AG10803 (cell line): Measurements from ENCODE around the gene PTH2.
A peak's percentile ranks its signal among the peaks of the same experiment; 100 is the strongest.

Experiments used
- DNase-seq: peaks from one replicate; pipeline ENCODE4 v3.0.0; 2010; ENCODE audit warnings: low read depth
- H3K4me3 ChIP-seq: 2 replicates; pipeline ENCODE4 v1.5.1; 2011; ENCODE audit warnings: mild to moderate bottlenecking, low read length, control low read depth
- TF ChIP-seq, protein P1 (sequence below): conservative IDR thresholded peaks from 2 replicates; pipeline ENCODE4 v1.5.1; 2011; ENCODE audit warnings: mild to moderate bottlenecking, low read length, control low read depth, inconsistent platforms

PTH2 gene, protein sequence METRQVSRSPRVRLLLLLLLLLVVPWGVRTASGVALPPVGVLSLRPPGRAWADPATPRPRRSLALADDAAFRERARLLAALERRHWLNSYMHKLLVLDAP

DNA sequence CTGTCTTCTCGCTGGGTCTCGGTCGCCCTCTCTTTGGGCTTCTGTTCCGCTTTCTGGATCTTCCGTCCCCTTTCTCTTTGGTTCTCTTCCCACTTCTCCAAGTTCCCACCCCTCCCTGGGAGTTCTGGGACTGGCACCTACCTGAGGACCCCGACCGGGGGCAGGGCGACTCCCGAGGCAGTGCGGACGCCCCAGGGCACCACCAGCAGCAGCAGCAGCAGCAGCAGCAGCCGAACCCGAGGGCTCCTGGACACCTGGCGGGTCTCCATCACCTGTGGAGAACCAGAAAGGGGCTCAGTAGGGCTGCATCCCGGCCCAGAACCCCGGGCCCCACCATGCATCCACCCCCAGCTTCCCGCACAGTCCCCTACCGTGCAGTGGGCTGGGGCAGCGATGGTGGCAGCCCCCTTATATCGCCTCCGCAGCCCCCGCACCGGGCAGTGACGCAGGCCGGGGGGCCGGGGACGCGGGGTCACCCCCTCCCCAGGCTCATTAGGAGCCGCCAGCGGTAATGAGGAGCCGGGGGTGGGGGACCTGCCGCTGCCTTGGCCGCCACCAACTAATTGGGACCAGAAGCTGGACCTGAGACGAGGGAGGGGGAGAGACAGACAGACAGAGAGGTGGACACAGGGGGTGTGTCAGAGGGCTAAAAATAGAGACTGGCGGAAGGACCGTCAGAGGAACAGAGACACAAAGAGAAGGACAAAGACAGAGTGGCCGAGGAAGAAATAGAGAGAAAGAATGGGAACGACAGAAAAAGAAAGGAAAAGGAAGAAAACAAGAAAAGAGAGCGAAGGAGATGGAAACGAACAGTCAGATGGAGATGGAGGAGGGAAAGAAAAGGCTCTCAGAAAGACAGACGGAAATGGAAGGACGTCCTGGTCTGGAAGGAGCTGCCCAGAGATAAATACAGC, at the start of gene PTH2:
Gene PTH2 (minus strand): TSS at position 371 of the 914 bp plus-strand sequence. CDS start 102 bp downstream, at position 269.
- H3K4me3 ChIP-seq, result no peak within 1 kb of the TSS

DNA sequence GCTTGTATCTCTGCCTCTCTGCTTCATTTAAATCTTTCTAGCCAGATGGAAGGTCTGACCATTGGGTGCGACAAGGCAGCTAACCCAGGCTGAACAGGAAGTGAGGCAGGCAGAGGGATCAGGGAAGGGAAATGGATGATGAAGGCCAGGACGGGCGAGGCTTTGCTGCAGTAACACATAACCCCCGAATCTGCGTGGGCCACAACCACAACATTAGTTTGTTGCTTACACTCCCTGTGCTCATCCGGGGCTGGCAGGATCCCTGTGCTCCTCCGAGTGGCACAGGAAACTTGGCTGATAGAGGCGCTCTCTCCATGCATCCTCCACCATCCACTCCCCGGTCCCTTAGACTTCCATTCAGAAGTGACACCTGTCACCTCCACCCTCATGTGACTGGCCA, 49.7 kb upstream of the PTH2 start:
- no peak overlapping the region for H3K4me3 ChIP-seq
- no peak for DNase-seq
- TF ChIP-seq, protein P1, sequence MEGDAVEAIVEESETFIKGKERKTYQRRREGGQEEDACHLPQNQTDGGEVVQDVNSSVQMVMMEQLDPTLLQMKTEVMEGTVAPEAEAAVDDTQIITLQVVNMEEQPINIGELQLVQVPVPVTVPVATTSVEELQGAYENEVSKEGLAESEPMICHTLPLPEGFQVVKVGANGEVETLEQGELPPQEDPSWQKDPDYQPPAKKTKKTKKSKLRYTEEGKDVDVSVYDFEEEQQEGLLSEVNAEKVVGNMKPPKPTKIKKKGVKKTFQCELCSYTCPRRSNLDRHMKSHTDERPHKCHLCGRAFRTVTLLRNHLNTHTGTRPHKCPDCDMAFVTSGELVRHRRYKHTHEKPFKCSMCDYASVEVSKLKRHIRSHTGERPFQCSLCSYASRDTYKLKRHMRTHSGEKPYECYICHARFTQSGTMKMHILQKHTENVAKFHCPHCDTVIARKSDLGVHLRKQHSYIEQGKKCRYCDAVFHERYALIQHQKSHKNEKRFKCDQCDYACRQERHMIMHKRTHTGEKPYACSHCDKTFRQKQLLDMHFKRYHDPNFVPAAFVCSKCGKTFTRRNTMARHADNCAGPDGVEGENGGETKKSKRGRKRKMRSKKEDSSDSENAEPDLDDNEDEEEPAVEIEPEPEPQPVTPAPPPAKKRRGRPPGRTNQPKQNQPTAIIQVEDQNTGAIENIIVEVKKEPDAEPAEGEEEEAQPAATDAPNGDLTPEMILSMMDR, result no peak

More for the DNA sequence above, at the start of gene PTH2:
- DNase-seq, result no peak
- TF ChIP-seq, protein P1, result no peak

DNA sequence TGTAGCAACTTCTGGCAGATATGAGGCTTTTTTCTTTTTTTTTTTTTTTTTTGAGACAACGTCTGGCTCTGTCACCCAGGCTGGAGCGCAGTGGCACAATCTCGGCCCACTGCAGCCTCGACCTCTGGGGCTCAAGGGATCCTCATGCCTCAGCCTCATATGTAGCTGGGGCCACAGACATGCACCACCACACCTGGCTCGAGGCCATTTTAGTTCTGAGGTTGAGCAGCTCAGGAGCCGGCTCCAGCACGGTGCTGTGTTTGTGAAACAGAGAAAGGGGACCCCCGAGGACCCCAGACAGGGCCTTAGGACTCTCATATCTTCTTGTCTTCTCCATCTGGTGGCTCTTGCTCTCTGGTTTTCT, 47.4 kb upstream of the PTH2 start:
- DNase-seq, result no peak
- TF ChIP-seq, protein P1, result no peak
- H3K4me3 ChIP-seq, result no peak overlapping the region

DNA sequence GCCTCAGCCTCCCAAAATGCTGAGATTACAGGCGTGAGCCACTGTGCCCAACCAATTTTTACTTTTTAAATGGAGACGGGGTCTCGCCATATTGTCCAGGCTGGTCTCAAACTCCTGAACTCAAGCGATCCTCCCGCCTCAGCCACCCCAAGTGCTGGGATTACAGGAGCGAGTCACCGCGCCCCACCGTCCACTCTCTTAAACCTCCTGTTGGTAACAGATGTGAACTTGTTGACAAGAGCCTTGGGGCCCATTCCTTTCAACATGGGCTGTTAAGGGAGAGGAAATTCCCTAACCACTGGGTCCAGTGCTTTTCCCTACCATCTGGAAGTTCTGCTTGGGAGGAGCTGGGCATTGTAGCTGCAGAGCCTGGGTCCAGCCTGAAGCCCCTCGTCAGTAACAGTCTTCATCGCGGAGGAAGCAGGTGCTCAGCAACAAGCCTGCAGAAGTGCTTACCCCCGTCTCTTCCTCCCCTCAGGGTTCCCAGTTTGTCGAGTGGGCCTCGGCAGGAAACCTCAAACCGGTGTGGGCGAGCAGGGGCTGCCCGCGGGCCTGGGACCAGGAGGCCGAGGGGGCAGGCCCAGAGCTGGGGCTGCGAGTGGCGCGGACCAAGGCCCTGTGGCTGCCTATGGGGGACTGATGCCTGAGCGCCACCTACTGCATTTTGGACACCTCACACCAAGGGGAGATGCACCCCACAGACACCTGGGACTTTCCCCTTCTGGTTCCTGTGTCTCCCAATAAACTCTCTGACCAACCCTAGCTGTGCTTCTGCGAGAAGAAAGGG, 46.8 kb upstream of the PTH2 start:
- H3K4me3 ChIP-seq, result no peak overlapping the region
- TF ChIP-seq, protein P1, result peak; percentile 21
- no peak for DNase-seq

DNA sequence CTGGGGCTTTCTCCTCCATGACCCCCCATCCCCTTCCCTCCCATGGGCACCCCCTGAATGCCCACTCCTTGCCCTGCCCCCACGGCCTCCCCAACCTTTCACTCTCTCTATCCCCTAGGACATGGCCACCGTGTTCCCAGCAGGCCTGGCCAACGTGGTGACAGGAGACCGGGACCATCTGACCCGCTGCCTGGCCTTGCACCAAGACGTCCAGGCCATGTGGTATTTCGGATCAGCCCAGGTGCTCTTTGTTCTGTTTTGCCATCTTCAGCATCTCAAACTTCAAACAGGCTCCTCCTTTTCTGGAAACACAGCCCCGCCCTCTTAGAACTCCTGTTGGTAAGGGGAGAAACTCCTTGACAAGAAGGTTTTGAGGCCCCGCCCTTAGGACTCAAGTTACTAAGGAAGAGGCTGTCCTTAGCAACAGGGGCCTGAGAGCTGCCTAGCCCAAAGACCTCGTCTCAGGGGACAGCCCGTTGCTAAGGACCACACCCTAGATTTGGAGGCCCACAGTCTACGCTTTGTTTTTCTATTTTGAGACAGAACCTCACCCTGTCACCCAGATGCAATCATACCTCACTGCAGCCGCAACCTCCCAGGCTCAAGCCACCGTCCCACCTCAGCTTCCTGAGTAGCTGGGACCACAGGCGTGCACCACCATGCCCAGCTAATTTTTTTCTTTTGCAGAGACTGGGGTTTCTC, 45.7 kb upstream of the PTH2 start:
- H3K4me3 ChIP-seq, result no peak overlapping the region
- TF ChIP-seq, protein P1, result no peak
- DNase-seq, result peak; percentile 75

DNA sequence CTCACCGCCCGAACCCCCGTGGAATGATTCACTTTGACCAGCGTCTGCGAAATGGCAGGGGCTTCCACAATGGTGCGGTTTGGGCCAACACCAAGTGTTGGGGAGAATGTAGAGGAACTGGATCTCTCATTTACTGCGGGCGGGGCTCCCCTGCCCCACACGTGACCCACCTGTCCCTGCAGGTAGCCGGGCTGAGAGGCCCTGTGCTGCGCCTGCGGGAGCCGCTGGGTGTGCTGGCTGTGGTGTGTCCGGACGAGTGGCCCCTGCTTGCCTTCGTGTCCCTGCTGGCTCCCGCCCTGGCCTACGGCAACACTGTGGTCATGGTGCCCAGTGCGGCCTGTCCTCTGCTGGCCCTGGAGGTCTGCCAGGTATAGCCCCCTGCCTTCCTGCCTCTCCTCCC, 45.0 kb upstream of the PTH2 start:
- no peak for DNase-seq
- no peak overlapping the region for H3K4me3 ChIP-seq
- TF ChIP-seq, protein P1, result no peak
